GM21619 (cell line): ENCODE measurements around the gene ZNF232.
"Not testable (repeated sequence)": the region's sequence is repeated elsewhere in the genome, so short reads cannot be mapped to it uniquely, and the experiment has no call there.

Experiments
- ATAC-seq: cut with Tn5 transposase; IDR thresholded peaks from one replicate; pipeline ENCODE4 v1.9.1; 2021; ENCODE audit not compliant: unreplicated experiment

The ZNF232 gene

GRCh38 chr17:5130261-5130660 is 18.6 kb upstream of the ZNF232 start:
- ATAC-seq, result not testable (repeated sequence)

GRCh38 chr17:5129770-5130169 is 18.1 kb upstream of the ZNF232 start:
- not testable (repeated sequence) for ATAC-seq

- ATAC-seq, result no peak
These were observed 17.3 kb upstream of the ZNF232 start for GRCh38 chr17:5128905-5129535.

GRCh38 chr17:5128387-5128786 is 16.7 kb upstream of the ZNF232 start:
- not testable (repeated sequence) for ATAC-seq

- no peak for ATAC-seq
These were observed 16.2 kb upstream of the ZNF232 start for GRCh38 chr17:5127910-5128309.

GRCh38 chr17:5126719-5127488 is 15.2 kb upstream of the ZNF232 start:
- no peak for ATAC-seq

- ATAC-seq, result not testable (repeated sequence)
These were observed 13.2 kb upstream of the ZNF232 start for GRCh38 chr17:5124896-5125295.

GRCh38 chr17:5124125-5124760 is 12.6 kb upstream of the ZNF232 start:
- not testable (repeated sequence) for ATAC-seq

GRCh38 chr17:5123343-5124124 is 11.9 kb upstream of the ZNF232 start:
- no peak for ATAC-seq

GRCh38 chr17:5122586-5123342 is 11.1 kb upstream of the ZNF232 start:
- ATAC-seq, result no peak

- ATAC-seq, result not testable (repeated sequence)
These were observed 10.4 kb upstream of the ZNF232 start for GRCh38 chr17:5122056-5122455.

GRCh38 chr17:5121186-5121841 is 9.6 kb upstream of the ZNF232 start:
- no peak for ATAC-seq

GRCh38 chr17:5120436-5121185 is 8.9 kb upstream of the ZNF232 start:
- not testable (repeated sequence) for ATAC-seq

GRCh38 chr17:5120036-5120435 is 8.4 kb upstream of the ZNF232 start:
- no peak for ATAC-seq

GRCh38 chr17:5118219-5118618 is 6.5 kb upstream of the ZNF232 start:
- no peak for ATAC-seq

- no peak for ATAC-seq
These were observed 4.3 kb upstream of the ZNF232 start, which contains the start of gene USP6 for GRCh38 chr17:5115673-5116651. Gene USP6, plus strand, starts transcription at chr17:5116032. Its CDS starts 14,336 bp downstream, at chr17:5130368.

- no peak for ATAC-seq
These were observed 862 bp downstream of the ZNF232 start for GRCh38 chr17:5110816-5111215.

- no peak for ATAC-seq
These were observed 10.8 kb downstream of the ZNF232 start for GRCh38 chr17:5100832-5101231.
